DOHH2 (cell line): Measurements from ENCODE around the gene ITGB1BP2.

ENCODE experiments used
- CTCF ChIP-seq: fragments of 200-600 bp; sonication (generic); IDR thresholded peaks from one replicate; pipeline ENCODE4 v1.5.1; 2014; ENCODE audit warnings: antibody characterized with exemption, mild to moderate bottlenecking, low read depth, low read length; ENCODE audit not compliant: poor library complexity, severe bottlenecking
- EZH2phosphoT487 ChIP-seq: fragments of 200-600 bp; sonication (generic); IDR thresholded peaks from 2 replicates; pipeline ENCODE4 v1.6.1; 2017; ENCODE audit warnings: borderline replicate concordance, mild to moderate bottlenecking, antibody characterized with exemption, low read length, moderate library complexity, mixed read lengths

GRCh38 chrX:71291381-71291780 is 10.2 kb upstream of the ITGB1BP2 start:
- TF ChIP-seq CTCF (no peak), EZH2phosphoT487 (no peak)
